HCT116 (cell line): Measurements from ENCODE around the gene KMT2B. TPM values are rescaled to one million over a fixed set of nuclear protein-coding genes. Genes with fewer than 3 reads are reported as not detected.

Experiments
- ATAC-seq: fragments of 200-7000 bp; cut with Tn5 transposase; 2 replicates; pipeline ENCODE4 v1.9.1; 2020; ENCODE audit warnings: mild to moderate bottlenecking, moderate library complexity
- BruUV-seq: library from RNA; stranded (reverse); fragments of 400-500 nt; replicated peaks from 2 replicates; lab custom pipeline; 2021; lab: Mats Ljungman, UMichigan
- CTCF ChIA-PET: fragments of 300-600 bp; sonication (Branson Sonifier 250); formaldehyde crosslinking; loops from one replicate; lab custom pipeline; 2021; ENCODE audit warnings: antibody characterized with exemption; lab: Charles Lee
- POLR2A ChIA-PET: fragments of 300-600, 350-600 bp; sonication (Branson Sonifier 250); formaldehyde crosslinking; loops from one replicate; lab custom pipeline; 2021; ENCODE audit warnings: antibody characterized with exemption; lab: Charles Lee
- RAD21 ChIA-PET, 2 experiments: fragments of 300-600 bp; sonication (Branson Sonifier 250); formaldehyde crosslinking; loops; one replicate each; lab custom pipeline; 2023; ENCODE audit warnings: low total read pairs in 2 of 2; ENCODE audit not compliant: uncharacterized antibody in 2 of 2, unreplicated experiment in 2 of 2, low non-redundant PET in 1 of 2; lab: Charles Lee
- DNase-seq: peaks from one replicate; pipeline ENCODE4 v3.0.0-alpha.2; 2010; ENCODE audit warnings: low read depth, low spot score
- H2AFZ ChIP-seq: fragments of 200-600 bp; shearing (Covaris generic), sonication (generic); 2 replicates; pipeline ENCODE4 v1.6.1; 2017; ENCODE audit warnings: low read depth, mixed run types, mixed read lengths, antibody characterized with exemption, low read length; ENCODE audit not compliant: poor library complexity, severe bottlenecking
- H3K27ac ChIP-seq: 2 replicates; pipeline ENCODE4 v1.5.1; 2012; ENCODE audit warnings: low read depth, low read length
- H3K27me3 ChIP-seq: fragments of 200-600 bp; sonication (generic); 2 replicates; pipeline ENCODE4 v1.6.1; 2016; ENCODE audit warnings: mixed run types, low read length, mixed read lengths; ENCODE audit not compliant: insufficient read depth
- H3K36me3 ChIP-seq, 2 experiments: fragments of 200-500 bp in 1 of 2; fragments of 200-600 bp in 1 of 2; sonication (Bioruptor generic) in 1 of 2; sonication (generic) in 1 of 2; 2 replicates each; pipeline versions ENCODE4 v1.5.1 to v1.6.1; 2014 to 2016; ENCODE audit warnings: low read length in 2 of 2, inconsistent platforms in 1 of 2, mixed read lengths in 1 of 2, mixed run types in 1 of 2; ENCODE audit not compliant: insufficient read depth in 2 of 2, control insufficient read depth in 1 of 2
- H3K4me1 ChIP-seq, 2 experiments: fragments of 200-600 bp in 1 of 2; sonication (generic) in 1 of 2; 2 replicates each; pipeline versions ENCODE4 v1.5.1 to v1.6.1; 2012 to 2017; ENCODE audit warnings: low read length in 2 of 2, inconsistent platforms in 1 of 2, mild to moderate bottlenecking in 1 of 2, mixed read lengths in 1 of 2, mixed run types in 1 of 2, moderate library complexity in 1 of 2; ENCODE audit not compliant: insufficient read depth in 2 of 2, control insufficient read depth in 1 of 2
- H3K4me2 ChIP-seq: fragments of 200-600 bp; sonication (generic); 2 replicates; pipeline ENCODE4 v1.6.1; 2017; ENCODE audit warnings: mixed run types, low read length, mixed read lengths
- H3K4me3 ChIP-seq, 2 experiments: fragments of 200-600 bp in 1 of 2; sonication (generic) in 1 of 2; replicated peaks in 1 of 2; 2 replicates each; pipeline ENCODE4 v1.5.1; 2011 to 2016; ENCODE audit warnings: low read length in 2 of 2, control low read depth in 1 of 2, low read depth in 1 of 2, mild to moderate bottlenecking in 1 of 2, mixed read lengths in 1 of 2, mixed run types in 1 of 2
- H3K79me2 ChIP-seq: fragments of 200-600 bp; sonication (generic); 2 replicates; pipeline ENCODE4 v1.6.1; 2017; ENCODE audit warnings: mild to moderate bottlenecking, mixed run types, low read length, moderate library complexity, mixed read lengths; ENCODE audit not compliant: insufficient read depth
- H3K9ac ChIP-seq: fragments of 200-600 bp; sonication (generic); 2 replicates; pipeline ENCODE4 v1.6.1; 2016; ENCODE audit warnings: low read length, mixed read lengths
- H3K9me2 ChIP-seq: fragments of 200-600 bp; sonication (generic), shearing (Covaris generic); 2 replicates; pipeline ENCODE4 v1.6.1; 2017; ENCODE audit warnings: mixed run types, mild to moderate bottlenecking, moderate library complexity; ENCODE audit not compliant: insufficient read depth
- H3K9me3 ChIP-seq, 2 experiments: fragments of 200-500 bp in 1 of 2; fragments of 200-600 bp in 1 of 2; sonication (Bioruptor generic) in 1 of 2; sonication (generic) in 1 of 2; 2 replicates each; pipeline ENCODE4 v1.6.1; 2014 to 2017; ENCODE audit warnings: low read length in 2 of 2, mixed read lengths in 2 of 2, inconsistent platforms in 1 of 2, low read depth in 1 of 2, mild to moderate bottlenecking in 1 of 2, mixed run types in 1 of 2, moderate library complexity in 1 of 2; ENCODE audit not compliant: control insufficient read depth in 1 of 2, insufficient read depth in 1 of 2
- H4K20me1 ChIP-seq: fragments of 200-600 bp; sonication (generic), shearing (Covaris generic); 2 replicates; pipeline ENCODE4 v1.6.1; 2017; ENCODE audit warnings: mixed run types, mild to moderate bottlenecking, moderate library complexity; ENCODE audit not compliant: insufficient read depth
- CEBPB ChIP-seq: IDR thresholded peaks from 2 replicates; pipeline ENCODE4 v1.6.1; 2012; ENCODE audit warnings: low read depth
- ELF1 ChIP-seq: IDR thresholded peaks from 2 replicates; pipeline ENCODE4 v1.6.1; 2012; ENCODE audit warnings: low read depth, borderline replicate concordance
- JUND ChIP-seq: IDR thresholded peaks from 2 replicates; pipeline ENCODE4 v1.6.1; 2012
- POLR2AphosphoS5 ChIP-seq: IDR thresholded peaks from 2 replicates; pipeline ENCODE4 v1.6.1; 2011; ENCODE audit warnings: mild to moderate bottlenecking, low read depth, low read length, moderate library complexity
- RAD21 ChIP-seq: IDR thresholded peaks from 2 replicates; pipeline ENCODE4 v1.6.1; 2012; ENCODE audit warnings: low read depth, mild to moderate bottlenecking
- SIN3A ChIP-seq: IDR thresholded peaks from 2 replicates; pipeline ENCODE4 v1.6.1; 2012; ENCODE audit warnings: low read depth
- SRF ChIP-seq: IDR thresholded peaks from 2 replicates; pipeline ENCODE4 v1.6.1; 2012; ENCODE audit warnings: low read depth
- ZFX ChIP-seq: fragments of 450-650 bp; IDR thresholded peaks from 2 replicates; pipeline ENCODE4 v1.6.1; 2017
- ZNF274 ChIP-seq: fragments of 200-500 bp; sonication (Bioruptor generic); IDR thresholded peaks from 2 replicates; pipeline ENCODE4 v1.6.1; 2014; ENCODE audit warnings: mild to moderate bottlenecking, low read depth, low read length, inconsistent platforms
- intact Hi-C: fragments of 100-400 bp; cut with micrococcal nuclease; formaldehyde crosslinking; loops from 2 replicates; pipeline ENCODE4 v1.10.0; 2022
- total RNA-seq: library from RNA; stranded (reverse); gene quantifications from one replicate; pipeline ENCODE4 v1.2.1, GENCODE V29; 2021; ENCODE audit not compliant: unreplicated experiment
- TF ChIP-seq, protein P1 (sequence below), 3 experiments: fragments of 200-600 bp in 1 of 3; sonication (generic) in 1 of 3; IDR thresholded peaks in 2 of 3; conservative IDR thresholded peaks in 1 of 3; 2 replicates each; pipeline ENCODE4 v1.5.1; 2012 to 2017; ENCODE audit warnings: low read depth in 2 of 3, low read length in 2 of 3, antibody characterized with exemption in 1 of 3, borderline replicate concordance in 1 of 3, control low read depth in 1 of 3, mild to moderate bottlenecking in 1 of 3, mixed read lengths in 1 of 3, mixed run types in 1 of 3, moderate library complexity in 1 of 3; ENCODE audit not compliant: insufficient read depth in 1 of 3
- TF ChIP-seq, protein P2 (sequence below): IDR thresholded peaks from 2 replicates; pipeline ENCODE4 v1.6.1; 2012
- TF ChIP-seq, protein P3 (sequence below): IDR thresholded peaks from 2 replicates; pipeline ENCODE4 v1.6.1; 2012; ENCODE audit warnings: low read depth

Gene KMT2B
- total RNA-seq, 1 experiment from 2014 or later = 29.9 TPM

DNA sequence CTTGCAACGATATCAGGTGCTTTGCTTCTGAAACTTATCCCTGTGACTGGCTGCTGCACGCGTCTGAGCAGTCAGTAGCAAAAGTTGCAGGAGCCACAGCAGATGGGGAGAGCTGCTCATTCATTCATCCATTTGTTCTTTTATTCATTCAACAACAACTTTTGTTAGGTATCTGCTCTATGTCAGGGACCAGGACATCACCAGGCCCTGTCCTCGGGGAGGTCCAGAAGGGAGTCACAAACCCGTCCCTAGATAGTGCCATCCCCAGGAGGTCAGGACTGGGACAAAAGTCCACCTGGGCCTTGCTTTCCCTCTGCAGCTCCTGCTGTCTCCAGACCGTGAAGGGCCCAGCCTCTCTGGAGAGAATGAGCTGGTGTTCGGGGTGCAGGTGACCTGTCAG lies 60.2 kb downstream of the KMT2B start:
- ATAC-seq (no peak), DNase-seq (no peak)
- peaks cover 9 to 16% of the 10 kb centered on the region in 2 experiments; a peak in 3 of 4 replicates for H3K4me1 ChIP-seq
- TF ChIP-seq SIN3A (no peak), ZNF274 (no peak), POLR2AphosphoS5 (no peak), JUND (no peak), SRF (no peak), RAD21 (no peak), ZFX (no peak), ELF1 (no peak)
- RAD21 ChIA-PET = no interaction called here
- no peak overlapping the region for H2AFZ ChIP-seq
- H3K27ac ChIP-seq = no peak overlapping the region
- POLR2A ChIA-PET = no interaction called here
- no peak overlapping the region for H3K4me3 ChIP-seq
- H3K79me2 ChIP-seq = 0 out of 2 replicates have a peak, but pooled peaks cover 3% of the 10 kb centered on the region
- peaks cover 0 to 4% of the 10 kb centered on the region in 2 experiments; a peak in 2 of 4 replicates for H3K36me3 ChIP-seq
- no peaks in the 10 kb centered on the region for H3K27me3 ChIP-seq
- no peak overlapping the region for H3K4me2 ChIP-seq
- intact Hi-C loops = no loop called here
- H4K20me1 ChIP-seq = no peaks in the 10 kb centered on the region
- BruUV-seq = no TSS peak
- no peak overlapping the region for H3K9ac ChIP-seq
- H3K9me3 ChIP-seq = no peaks in the 10 kb centered on the region
- H3K9me2 ChIP-seq = no peaks in the 10 kb centered on the region
- CTCF ChIA-PET = no interaction called here

DNA sequence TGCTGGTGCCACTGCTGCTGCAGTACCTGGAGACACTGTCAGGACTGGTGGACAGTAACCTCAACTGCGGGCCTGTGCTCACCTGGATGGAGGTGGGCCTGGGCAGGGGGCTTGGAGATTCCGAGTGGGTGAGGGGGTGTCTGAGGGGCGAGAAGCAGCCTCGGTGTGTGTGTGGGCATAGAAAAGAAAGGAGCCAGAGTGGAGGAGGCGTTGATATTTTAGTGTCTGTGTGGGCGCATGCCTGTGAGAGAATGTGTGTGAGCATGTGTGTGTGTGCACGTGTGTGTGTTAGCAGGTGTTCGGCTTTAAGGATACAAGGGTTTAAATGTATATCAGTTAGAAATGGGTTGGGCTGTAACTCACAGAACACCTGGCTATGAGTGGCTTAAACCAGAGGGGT lies 61.2 kb downstream of the KMT2B start:
- Histone ChIP-seq H3K79me2 (0 out of 2 replicates have a peak, but pooled peaks cover 3% of the 10 kb centered on the region), H3K27me3 (no peaks in the 10 kb centered on the region), H2AFZ (no peak overlapping the region), H3K27ac (no peak overlapping the region), H3K36me3 (peaks cover 0 to 4% of the 10 kb centered on the region in 2 experiments; a peak in 2 of 4 replicates), H3K4me1 (peaks cover 9 to 16% of the 10 kb centered on the region in 2 experiments; a peak in 3 of 4 replicates), H3K4me2 (no peak overlapping the region), H3K4me3 (no peak overlapping the region), H3K9me2 (no peaks in the 10 kb centered on the region), H3K9ac (no peak overlapping the region), H4K20me1 (no peaks in the 10 kb centered on the region), H3K9me3 (no peaks in the 10 kb centered on the region)
- no TSS peak for BruUV-seq
- TF ChIP-seq, protein P1, sequence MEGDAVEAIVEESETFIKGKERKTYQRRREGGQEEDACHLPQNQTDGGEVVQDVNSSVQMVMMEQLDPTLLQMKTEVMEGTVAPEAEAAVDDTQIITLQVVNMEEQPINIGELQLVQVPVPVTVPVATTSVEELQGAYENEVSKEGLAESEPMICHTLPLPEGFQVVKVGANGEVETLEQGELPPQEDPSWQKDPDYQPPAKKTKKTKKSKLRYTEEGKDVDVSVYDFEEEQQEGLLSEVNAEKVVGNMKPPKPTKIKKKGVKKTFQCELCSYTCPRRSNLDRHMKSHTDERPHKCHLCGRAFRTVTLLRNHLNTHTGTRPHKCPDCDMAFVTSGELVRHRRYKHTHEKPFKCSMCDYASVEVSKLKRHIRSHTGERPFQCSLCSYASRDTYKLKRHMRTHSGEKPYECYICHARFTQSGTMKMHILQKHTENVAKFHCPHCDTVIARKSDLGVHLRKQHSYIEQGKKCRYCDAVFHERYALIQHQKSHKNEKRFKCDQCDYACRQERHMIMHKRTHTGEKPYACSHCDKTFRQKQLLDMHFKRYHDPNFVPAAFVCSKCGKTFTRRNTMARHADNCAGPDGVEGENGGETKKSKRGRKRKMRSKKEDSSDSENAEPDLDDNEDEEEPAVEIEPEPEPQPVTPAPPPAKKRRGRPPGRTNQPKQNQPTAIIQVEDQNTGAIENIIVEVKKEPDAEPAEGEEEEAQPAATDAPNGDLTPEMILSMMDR (IDR thresholded peaks at IDR 0.05 in 2 of 3, conservative IDR thresholded peaks at IDR 0.05 in 1 of 3; ENCODE audit: borderline replicate concordance in 1 of 3, insufficient read depth in 1 of 3, low read depth in 2 of 3, low read length in 2 of 3) = no peak
- TF ChIP-seq, protein P2, sequence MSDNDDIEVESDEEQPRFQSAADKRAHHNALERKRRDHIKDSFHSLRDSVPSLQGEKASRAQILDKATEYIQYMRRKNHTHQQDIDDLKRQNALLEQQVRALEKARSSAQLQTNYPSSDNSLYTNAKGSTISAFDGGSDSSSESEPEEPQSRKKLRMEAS = no peak
- TF ChIP-seq ZNF274 (no peak), CEBPB (no peak), JUND (no peak)
- TF ChIP-seq, protein P3, sequence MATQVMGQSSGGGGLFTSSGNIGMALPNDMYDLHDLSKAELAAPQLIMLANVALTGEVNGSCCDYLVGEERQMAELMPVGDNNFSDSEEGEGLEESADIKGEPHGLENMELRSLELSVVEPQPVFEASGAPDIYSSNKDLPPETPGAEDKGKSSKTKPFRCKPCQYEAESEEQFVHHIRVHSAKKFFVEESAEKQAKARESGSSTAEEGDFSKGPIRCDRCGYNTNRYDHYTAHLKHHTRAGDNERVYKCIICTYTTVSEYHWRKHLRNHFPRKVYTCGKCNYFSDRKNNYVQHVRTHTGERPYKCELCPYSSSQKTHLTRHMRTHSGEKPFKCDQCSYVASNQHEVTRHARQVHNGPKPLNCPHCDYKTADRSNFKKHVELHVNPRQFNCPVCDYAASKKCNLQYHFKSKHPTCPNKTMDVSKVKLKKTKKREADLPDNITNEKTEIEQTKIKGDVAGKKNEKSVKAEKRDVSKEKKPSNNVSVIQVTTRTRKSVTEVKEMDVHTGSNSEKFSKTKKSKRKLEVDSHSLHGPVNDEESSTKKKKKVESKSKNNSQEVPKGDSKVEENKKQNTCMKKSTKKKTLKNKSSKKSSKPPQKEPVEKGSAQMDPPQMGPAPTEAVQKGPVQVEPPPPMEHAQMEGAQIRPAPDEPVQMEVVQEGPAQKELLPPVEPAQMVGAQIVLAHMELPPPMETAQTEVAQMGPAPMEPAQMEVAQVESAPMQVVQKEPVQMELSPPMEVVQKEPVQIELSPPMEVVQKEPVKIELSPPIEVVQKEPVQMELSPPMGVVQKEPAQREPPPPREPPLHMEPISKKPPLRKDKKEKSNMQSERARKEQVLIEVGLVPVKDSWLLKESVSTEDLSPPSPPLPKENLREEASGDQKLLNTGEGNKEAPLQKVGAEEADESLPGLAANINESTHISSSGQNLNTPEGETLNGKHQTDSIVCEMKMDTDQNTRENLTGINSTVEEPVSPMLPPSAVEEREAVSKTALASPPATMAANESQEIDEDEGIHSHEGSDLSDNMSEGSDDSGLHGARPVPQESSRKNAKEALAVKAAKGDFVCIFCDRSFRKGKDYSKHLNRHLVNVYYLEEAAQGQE = no peak
- no peak for ATAC-seq
- POLR2A ChIA-PET = no interaction called here
- RAD21 ChIA-PET = no interaction called here
- CTCF ChIA-PET = no interaction called here
- DNase-seq = no peak
- intact Hi-C loops = no loop called here
